Hematopoietic multipotent progenitor cell treated with erythropoietin and hydrocortisone succinate and interleukin-3 and kit ligand, for 15 days (in vitro differentiated cells): Measurements from ENCODE around the gene TSC22D4.

Experiments used
- DNase-seq: peaks from one replicate; pipeline ENCODE4 v3.0.0-alpha.2; 2015; ENCODE audit warnings: low spot score

TSC22D4 gene

GRCh38 chr7:100428967-100429636 lies 49.9 kb downstream of the TSC22D4 start:
- peak; percentile 100 for DNase-seq

GRCh38 chr7:100428199-100428966 lies 50.6 kb downstream of the TSC22D4 start, which contains the start of gene ZCWPW1:
TSS of gene ZCWPW1 (minus strand) at chr7:100428703. CDS start at chr7:100420649, 8,054 bp downstream.
- peak; percentile 98 for DNase-seq

GRCh38 chr7:100427762-100428198 lies 51.2 kb downstream of the TSC22D4 start:
- DNase-seq: no peak

GRCh38 chr7:100426516-100426915 lies 52.5 kb downstream of the TSC22D4 start:
- DNase-seq: no peak

GRCh38 chr7:100425347-100425746 lies 53.7 kb downstream of the TSC22D4 start:
- no peak for DNase-seq

GRCh38 chr7:100423315-100423714 lies 55.7 kb downstream of the TSC22D4 start:
- no peak for DNase-seq

- DNase-seq: no peak
Observed at GRCh38 chr7:100419660-100420226, 59.3 kb downstream of the TSC22D4 start.

- DNase-seq: no peak
Observed at GRCh38 chr7:100418930-100419659, 59.9 kb downstream of the TSC22D4 start.
